Measurements from ENCODE around the gene GHRL. TPM values are rescaled to one million over a fixed set of nuclear protein-coding genes. Genes with fewer than 3 reads are reported as not detected.

The GHRL gene
- total RNA-seq, 3 donors from 2014 or later (not counting 1 experiment from before 2014, with no cell fraction given), result 1.4 to 2.6 (median 1.5) TPM

GRCh38 chr3:10280177-10280529 lies 12.6 kb downstream of the GHRL start:
- intact Hi-C loops (cut with micrococcal nuclease), result no loop called here
- 98% methylated on average over 5 of the region's 5 CpGs for WGBS (ENCODE audit: insufficient coverage)

GRCh38 chr3:10279384-10280176 lies 13.2 kb downstream of the GHRL start:
- Histone ChIP-seq H3K36me3 (ENCODE audit: control insufficient read depth, insufficient read depth, low read length) (peaks cover 63% of the 10 kb centered on the region), H3K4me1 (ENCODE audit: control insufficient read depth, insufficient read depth, low read length) (peaks cover 27% of the 10 kb centered on the region), H3K4me3 (ENCODE audit: low read length) (no peak overlapping the region), H3K27me3 (ENCODE audit: control insufficient read depth, insufficient read depth, low read length) (no peaks in the 10 kb centered on the region), H3K27ac (ENCODE audit: low read length) (no peak overlapping the region), H3K9me3 (ENCODE audit: control insufficient read depth, insufficient read depth, low read length) (no peaks in the 10 kb centered on the region)
- ATAC-seq (no peak), DNase-seq (no peak)
- H3K4me1 Mint-ChIP-seq, result peaks cover 24 to 29% of the 10 kb centered on the region in 2 donors
- 96% methylated on average over 13 of the region's 13 CpGs for WGBS (ENCODE audit: insufficient coverage)
- no peak for TF ChIP-seq CTCF (IDR thresholded peaks at IDR 0.05)
- intact Hi-C loops (cut with micrococcal nuclease), result no loop called here
- H3K4me3 Mint-ChIP-seq, result no peak overlapping the region
- H3K27me3 Mint-ChIP-seq (ENCODE audit: low read depth in 2 of 2), result no peaks in the 10 kb centered on the region
- H3K9me3 Mint-ChIP-seq, result no peaks in the 10 kb centered on the region
- peak overlapping the region in 1 of 2 donors; percentile 55 for H3K27ac Mint-ChIP-seq
- no peaks in the 10 kb centered on the region for H3K36me3 Mint-ChIP-seq

More at GRCh38 chr3:10280177-10280529, 12.6 kb downstream of the GHRL start:
- peaks cover 28 to 33% of the 10 kb centered on the region in 2 donors for H3K4me1 Mint-ChIP-seq
- Histone ChIP-seq H3K9me3 (ENCODE audit: control insufficient read depth, insufficient read depth, low read length) (no peaks in the 10 kb centered on the region), H3K4me1 (ENCODE audit: control insufficient read depth, insufficient read depth, low read length) (peaks cover 31% of the 10 kb centered on the region), H3K27me3 (ENCODE audit: control insufficient read depth, insufficient read depth, low read length) (no peaks in the 10 kb centered on the region), H3K36me3 (ENCODE audit: control insufficient read depth, insufficient read depth, low read length) (peaks cover 64% of the 10 kb centered on the region), H3K4me3 (ENCODE audit: low read length) (no peak overlapping the region), H3K27ac (ENCODE audit: low read length) (no peak overlapping the region)
- DNase-seq, result peak in 1 of 2 donors; percentile 31
- H3K4me3 Mint-ChIP-seq, result no peak overlapping the region
- H3K27ac Mint-ChIP-seq, result peak overlapping the region in 1 of 2 donors; percentile 55
- no peaks in the 10 kb centered on the region for H3K27me3 Mint-ChIP-seq (ENCODE audit: low read depth in 2 of 2)
- ATAC-seq, result no peak
- H3K36me3 Mint-ChIP-seq, result no peaks in the 10 kb centered on the region
- no peak for TF ChIP-seq CTCF (IDR thresholded peaks at IDR 0.05)
- H3K9me3 Mint-ChIP-seq, result no peaks in the 10 kb centered on the region

GRCh38 chr3:10278501-10278900 lies 14.2 kb downstream of the GHRL start:
- intact Hi-C loops (cut with micrococcal nuclease), result no loop called here
- no peak for TF ChIP-seq CTCF (IDR thresholded peaks at IDR 0.05)
- Mint-ChIP-seq H3K4me3 (no peak overlapping the region), H3K9me3 (no peaks in the 10 kb centered on the region), H3K27me3 (ENCODE audit: low read depth in 2 of 2) (no peaks in the 10 kb centered on the region), H3K36me3 (no peaks in the 10 kb centered on the region), H3K4me1 (peaks cover 32 to 33% of the 10 kb centered on the region in 2 donors), H3K27ac (peak overlapping the region in 1 of 2 donors; percentile 71)
- ATAC-seq, result no peak
- H3K4me1 ChIP-seq (ENCODE audit: control insufficient read depth, insufficient read depth, low read length), result peaks cover 19% of the 10 kb centered on the region
- WGBS (ENCODE audit: insufficient coverage), result 100% methylated on average over 1 of the region's 1 CpG
- H3K36me3 ChIP-seq (ENCODE audit: control insufficient read depth, insufficient read depth, low read length), result peaks cover 61% of the 10 kb centered on the region
- no peaks in the 10 kb centered on the region for H3K27me3 ChIP-seq (ENCODE audit: control insufficient read depth, insufficient read depth, low read length)
- no peaks in the 10 kb centered on the region for H3K9me3 ChIP-seq (ENCODE audit: control insufficient read depth, insufficient read depth, low read length)
- no peak for DNase-seq
- no peak overlapping the region for H3K27ac ChIP-seq (ENCODE audit: low read length)
- H3K4me3 ChIP-seq (ENCODE audit: low read length), result no peak overlapping the region
